Stimulated activated CD8-positive, alpha-beta memory T cell treated with anti-CD3 and anti-CD28 coated beads, Interleukin-15, amount 100 ng/mL, for 4 hours (primary cell): Measurements from ENCODE around the gene NCOA7.
"Not testable (repeated sequence)": the region's sequence is repeated elsewhere in the genome, so short reads cannot be mapped to it uniquely, and the experiment has no call there.

Experiments used
- DNase-seq, 2 donors: peaks; one replicate each; pipeline ENCODE4 v3.0.0-alpha.2; 2020; ENCODE audit warnings: low read depth in 2 of 2

The NCOA7 gene

GRCh38 chr6:125839879-125840278 lies 49.1 kb downstream of the NCOA7 start:
- DNase-seq, result no peak

DNA sequence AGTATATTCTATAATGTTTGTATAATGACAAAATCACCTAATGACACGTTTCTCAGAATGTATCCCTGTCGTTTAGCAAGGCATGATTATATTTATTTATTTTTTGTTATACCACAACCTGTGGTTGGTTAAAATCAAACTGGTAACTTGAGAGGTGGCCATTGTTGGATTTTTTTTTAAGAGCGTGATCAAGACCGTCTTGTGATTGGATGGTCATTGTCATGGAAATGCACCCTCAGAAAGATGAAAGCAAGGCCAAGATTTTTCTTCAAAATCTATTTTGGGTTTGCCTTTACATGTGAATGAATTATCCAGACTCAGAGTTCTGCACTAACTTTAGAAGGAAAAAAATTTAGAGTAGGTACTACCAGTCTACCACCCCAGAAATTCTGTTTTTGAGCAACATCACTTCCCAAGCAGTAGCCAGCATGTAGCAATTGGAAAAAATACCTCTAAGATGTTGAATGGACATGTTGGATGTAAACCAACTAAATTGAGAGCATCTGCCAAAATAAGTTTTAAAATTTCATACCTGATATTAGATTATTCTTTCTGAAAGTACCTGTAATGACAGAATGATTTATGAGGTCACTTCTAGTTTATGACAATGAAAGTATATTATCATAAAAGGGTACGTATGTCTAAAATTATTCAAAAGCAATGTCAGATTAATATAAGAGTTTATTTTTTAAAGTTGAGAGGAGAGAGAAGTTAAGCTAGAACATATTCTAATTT lies 50.8 kb downstream of the NCOA7 start:
- no peak for DNase-seq

- DNase-seq, result no peak
These were observed 51.4 kb downstream of the NCOA7 start for GRCh38 chr6:125842091-125842626.

DNA sequence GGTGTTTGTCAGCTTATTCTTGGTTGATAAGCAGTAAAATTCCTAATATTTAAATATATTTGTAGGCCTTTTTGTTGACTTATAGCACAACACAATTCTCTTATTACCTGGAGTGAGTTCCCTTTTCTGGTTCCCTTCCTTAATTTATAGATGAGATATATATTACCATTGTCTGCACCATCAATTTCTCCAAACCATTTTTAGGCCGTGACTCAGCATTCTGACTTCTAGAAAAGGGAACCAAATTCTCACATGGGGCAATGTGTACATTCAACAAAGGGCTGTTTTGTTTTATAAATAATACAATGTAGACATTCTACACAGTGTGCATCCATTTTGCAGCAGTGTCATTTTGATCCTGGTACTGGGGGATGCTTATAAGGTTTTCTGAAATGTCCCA lies 52.8 kb downstream of the NCOA7 start:
- no peak for DNase-seq

- no peak for DNase-seq
These were observed 54.2 kb downstream of the NCOA7 start for GRCh38 chr6:125844989-125845388.

DNA sequence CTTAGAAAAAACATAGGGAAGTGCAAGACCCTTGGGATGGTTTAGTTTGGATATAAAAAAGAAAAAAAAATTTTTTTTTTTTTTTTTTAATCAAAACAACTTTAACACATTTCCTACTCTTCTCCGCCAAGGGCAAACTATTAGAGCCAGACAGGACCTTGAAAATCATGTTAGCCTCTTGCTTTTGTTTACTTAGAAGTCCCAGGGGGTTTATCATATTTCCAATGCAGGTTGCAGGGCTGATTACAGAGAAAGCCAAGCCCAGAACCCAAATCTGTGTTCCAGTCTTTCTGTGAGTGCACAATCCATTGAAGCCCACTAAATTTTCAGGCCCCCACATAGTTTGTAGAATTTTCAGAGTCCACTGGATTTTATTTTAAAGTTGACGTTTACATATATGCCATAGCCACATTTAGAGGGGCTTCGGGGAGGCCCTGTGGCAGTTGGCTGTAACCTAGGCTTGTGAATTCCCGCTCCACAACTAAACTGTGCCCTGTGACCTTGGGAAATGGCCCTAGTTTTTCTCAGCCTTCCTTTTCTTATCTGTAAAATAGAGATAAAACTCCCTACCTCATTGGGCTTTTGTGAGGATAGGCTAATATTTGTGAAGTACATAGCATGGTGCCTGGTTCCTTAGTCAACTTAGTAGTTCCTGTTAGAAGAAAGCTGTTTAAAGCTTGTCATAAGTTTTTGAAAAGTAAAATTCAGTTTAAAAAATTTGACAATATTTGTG lies 55.7 kb downstream of the NCOA7 start:
- no peak for DNase-seq

DNA sequence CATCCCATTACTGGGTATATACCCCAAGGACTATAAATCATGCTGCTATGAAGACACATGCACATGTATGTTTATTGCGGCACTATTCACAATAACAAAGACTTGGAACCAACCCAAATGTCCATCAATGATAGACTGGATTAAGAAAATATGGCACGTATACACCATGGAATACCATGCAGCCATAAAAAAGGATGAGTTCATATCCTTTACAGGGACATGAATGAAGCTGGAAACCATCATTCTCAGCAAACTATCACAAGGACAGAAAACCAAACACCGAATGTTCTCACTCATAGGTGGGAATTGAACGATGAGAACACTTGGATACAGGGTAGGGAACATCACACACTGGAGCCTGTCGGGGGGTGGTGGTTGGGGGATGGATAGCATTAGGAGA lies 57.5 kb downstream of the NCOA7 start:
- DNase-seq, result not testable (repeated sequence)

GRCh38 chr6:125850361-125850760 lies 59.6 kb downstream of the NCOA7 start:
- DNase-seq, result no peak

DNA sequence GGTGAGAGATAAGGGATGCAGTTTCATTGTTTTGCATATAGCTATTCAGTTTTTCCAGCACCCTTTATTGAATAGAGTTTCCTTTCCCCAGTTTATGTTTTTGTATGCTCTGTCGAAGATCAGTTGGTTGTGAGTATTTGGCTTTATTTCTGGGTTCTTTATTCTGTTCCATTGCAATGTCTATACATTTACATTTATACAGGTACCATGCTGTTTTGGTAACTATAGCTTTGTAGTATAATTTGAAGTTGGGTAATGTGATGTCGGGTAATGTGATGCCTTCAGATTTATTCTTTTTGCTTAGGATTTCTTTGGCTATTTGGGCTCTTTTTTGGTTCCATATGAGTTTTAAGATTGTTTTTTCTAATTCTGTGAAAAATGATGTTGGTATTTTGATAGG lies 61.8 kb downstream of the NCOA7 start:
- DNase-seq, result no peak

- DNase-seq, result no peak
These were observed 62.4 kb downstream of the NCOA7 start for GRCh38 chr6:125853168-125853567.

- DNase-seq, result no peak
These were observed 63.0 kb downstream of the NCOA7 start for GRCh38 chr6:125853756-125854155.

DNA sequence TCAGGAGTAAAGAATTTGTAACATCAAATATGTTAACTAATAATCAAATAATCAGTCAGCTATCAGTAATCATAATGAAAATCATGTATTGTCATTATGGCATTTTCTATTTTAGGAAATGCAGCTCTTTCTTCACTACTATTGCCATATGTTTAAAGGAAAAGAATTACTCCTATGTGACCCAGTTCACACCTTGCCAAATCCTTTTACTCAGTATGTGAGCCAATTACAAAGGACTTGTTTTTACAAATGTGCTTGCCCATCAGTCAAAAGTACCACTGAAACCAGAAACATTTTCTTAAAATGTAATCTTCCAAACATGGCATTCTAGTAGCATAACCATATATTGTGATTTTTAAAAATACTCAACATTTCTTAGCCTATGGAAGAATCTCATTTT lies 63.6 kb downstream of the NCOA7 start:
- DNase-seq, result no peak

- DNase-seq, result no peak
These were observed 65.0 kb downstream of the NCOA7 start for GRCh38 chr6:125855783-125856182.

DNA sequence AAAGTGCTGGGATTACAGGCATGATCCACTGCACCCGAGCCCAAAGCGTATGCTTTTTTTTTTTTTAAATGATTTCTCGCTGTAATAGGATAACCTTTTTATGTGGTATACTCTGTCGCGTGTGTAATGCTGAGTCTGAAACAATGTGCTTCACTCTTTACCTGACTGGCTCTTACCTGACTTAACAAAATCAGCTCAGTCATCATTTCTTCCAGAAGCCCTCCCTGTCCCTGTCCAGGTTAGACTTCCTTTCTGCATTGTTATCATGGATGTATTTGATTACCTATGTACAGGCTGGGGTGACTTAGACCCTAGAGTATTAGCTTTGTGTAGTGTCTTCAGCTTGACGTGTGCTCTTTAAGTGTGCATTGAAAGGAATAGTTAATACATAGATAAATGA lies 67.1 kb downstream of the NCOA7 start:
- DNase-seq, result no peak

GRCh38 chr6:125858427-125859320 lies 67.9 kb downstream of the NCOA7 start:
- no peak for DNase-seq

DNA sequence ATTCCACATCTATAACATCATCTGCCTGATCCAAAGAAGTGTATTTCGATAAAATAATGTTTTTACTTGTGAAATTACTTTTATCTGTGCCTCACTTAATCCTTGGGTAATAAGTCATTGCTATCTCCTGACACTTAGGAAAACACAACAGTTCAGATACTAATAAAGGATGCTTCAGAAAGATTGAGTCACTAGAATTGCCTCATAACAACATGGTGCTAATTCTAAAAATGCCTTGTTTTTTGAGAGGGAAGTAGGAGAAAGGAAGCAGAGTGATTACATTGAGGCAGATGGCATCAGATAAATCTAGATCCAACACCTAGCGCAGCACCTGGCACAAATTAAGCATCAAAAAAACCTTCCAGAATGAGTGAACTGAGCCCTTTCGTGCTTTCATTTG lies 69.0 kb downstream of the NCOA7 start:
- no peak for DNase-seq

- DNase-seq, result no peak
These were observed 72.3 kb downstream of the NCOA7 start for GRCh38 chr6:125863023-125863422.

DNA sequence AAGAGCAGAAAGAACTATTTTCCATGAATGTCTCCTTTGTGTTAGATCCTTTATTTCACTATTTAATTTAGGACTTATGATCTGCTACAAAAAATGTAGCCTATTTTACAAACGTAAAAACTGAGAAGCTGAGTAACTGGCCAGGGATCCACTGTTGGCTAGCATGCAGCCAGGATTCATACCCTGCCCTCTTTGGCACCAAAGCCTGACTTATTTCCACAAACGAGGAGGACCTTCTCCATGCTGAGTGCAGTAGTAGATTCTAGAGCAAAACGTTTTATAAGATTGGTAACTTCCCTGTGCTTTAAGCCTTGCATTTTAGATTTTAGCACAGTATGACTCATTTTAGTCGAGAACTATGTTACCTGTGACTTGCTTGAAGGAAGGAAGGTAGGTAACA lies 74.3 kb downstream of the NCOA7 start:
- no peak for DNase-seq

GRCh38 chr6:125866433-125866832 lies 75.7 kb downstream of the NCOA7 start:
- no peak for DNase-seq

DNA sequence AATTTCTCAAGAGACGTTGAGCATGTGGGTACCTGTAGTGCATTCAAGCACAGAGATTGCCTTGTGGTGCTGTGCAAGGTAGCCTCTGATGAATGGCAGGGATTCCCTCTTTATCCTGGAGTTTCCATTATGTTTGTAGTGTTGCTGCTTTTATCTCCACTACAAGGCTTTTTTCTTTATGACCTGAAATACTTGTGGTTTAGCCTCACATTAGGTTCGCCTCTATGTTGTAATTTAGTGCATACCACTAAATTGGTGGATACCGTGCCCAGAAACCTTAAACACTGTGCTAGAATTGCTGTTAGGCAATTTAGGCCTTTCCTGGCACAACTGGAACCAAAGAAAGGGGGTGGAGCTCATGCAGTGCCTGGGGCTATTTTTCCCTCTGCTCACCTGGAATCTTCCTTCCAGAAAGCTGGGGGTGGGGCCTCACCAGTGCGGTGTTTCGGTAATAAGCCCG lies 76.8 kb downstream of the NCOA7 start:
- DNase-seq, result no peak

DNA sequence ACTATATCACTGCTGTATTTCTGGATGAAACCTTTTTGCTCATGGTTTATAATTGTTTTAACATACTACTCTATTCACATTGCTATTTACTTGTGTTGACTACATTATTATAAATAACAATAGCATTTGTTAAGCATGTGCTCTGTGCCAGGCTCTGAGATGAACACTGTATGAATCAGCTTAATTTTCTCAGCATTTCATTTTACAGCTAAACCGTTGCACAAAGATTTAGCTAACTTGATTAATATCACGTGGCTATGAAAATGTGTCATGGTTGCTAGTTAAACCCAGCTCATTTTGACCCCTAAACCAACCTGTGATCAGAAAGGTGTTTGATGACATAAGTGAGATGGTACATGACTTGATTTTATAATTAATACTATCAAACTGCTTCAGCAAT lies 77.5 kb downstream of the NCOA7 start:
- no peak for DNase-seq
